A204.1 (cell line): ENCODE measurements around the gene PAXX.

Experiments used
- FAIRE-seq: peaks from 2 replicates; lab custom pipeline; 2012; peaks lifted over from hg19 to GRCh38; lab: Jason Lieb, UNC

The PAXX gene

GRCh38 chr9:136953771-136954269, 38.4 kb upstream of the PAXX start:
- no peak for FAIRE-seq

GRCh38 chr9:136954270-136955083, 37.7 kb upstream of the PAXX start:
- FAIRE-seq, result no peak

DNA sequence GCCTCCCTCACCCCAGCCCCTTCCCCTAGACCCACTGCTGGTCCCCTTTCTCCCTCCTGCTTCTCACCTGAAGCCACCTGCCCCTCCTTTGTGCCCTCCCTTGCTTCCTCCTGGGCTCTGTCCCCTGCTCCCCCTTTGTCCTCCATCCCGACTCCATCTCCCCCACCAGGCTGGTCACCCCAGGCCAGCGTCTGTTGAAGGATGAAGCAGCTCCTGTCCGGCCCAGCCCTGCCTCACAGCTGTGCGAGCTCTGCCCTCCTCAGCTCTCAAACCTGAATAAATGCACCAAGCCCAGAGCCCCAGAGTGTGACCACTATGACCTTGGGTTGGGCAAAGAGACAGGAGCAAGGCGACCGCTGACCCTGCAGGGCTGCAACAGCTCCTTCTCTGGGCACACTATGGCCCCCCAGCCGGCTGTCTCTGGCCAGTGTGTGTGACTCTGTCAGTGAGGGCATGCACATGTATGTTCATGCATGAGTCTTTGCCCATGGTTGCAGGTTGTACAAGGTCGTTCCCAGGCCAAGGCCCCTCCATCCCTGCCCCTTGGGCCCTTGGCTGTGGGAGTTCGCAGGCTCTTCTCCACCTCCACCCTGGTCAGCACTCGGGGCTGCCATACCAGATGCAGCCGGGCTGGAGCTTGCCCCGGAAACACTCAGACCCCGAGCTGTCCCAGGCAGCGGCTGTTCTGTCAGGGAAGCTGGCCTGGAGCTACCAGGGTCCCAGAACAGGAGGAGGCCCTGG, 36.9 kb upstream of the PAXX start:
- FAIRE-seq, result no peak

GRCh38 chr9:136955943-136956335, 36.3 kb upstream of the PAXX start:
- FAIRE-seq, result no peak

- no peak for FAIRE-seq
Measured at GRCh38 chr9:136956604-136957003, 35.6 kb upstream of the PAXX start.

DNA sequence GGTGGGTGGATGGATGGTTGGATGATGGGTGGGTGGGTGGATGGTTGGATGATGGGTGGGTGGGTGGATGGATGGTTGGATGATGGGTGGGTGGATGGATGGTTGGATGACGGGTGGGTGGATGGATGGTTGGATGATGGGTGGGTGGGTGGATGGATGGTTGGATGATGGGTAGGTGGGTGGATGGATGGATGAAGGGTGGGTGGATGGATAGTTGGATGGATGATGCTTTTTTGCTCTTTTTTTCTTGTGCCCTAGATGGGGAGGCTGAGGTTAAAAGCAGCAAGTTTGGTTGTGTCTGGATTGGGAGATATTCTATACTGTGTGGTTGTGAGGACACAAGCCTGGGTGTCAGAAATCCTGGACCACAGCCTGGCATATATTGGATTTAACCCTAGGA, 34.8 kb upstream of the PAXX start:
- no peak for FAIRE-seq

- no peak for FAIRE-seq
Measured at GRCh38 chr9:136957901-136958300, 34.3 kb upstream of the PAXX start.

GRCh38 chr9:136958473-136958872, 33.7 kb upstream of the PAXX start:
- FAIRE-seq, result no peak

GRCh38 chr9:136958898-136959850, 33.0 kb upstream of the PAXX start:
- no peak for FAIRE-seq

- FAIRE-seq, result no peak
Measured at GRCh38 chr9:136960212-136960937, 31.8 kb upstream of the PAXX start.

- FAIRE-seq, result no peak
Measured at GRCh38 chr9:136960938-136961275, 31.3 kb upstream of the PAXX start.

DNA sequence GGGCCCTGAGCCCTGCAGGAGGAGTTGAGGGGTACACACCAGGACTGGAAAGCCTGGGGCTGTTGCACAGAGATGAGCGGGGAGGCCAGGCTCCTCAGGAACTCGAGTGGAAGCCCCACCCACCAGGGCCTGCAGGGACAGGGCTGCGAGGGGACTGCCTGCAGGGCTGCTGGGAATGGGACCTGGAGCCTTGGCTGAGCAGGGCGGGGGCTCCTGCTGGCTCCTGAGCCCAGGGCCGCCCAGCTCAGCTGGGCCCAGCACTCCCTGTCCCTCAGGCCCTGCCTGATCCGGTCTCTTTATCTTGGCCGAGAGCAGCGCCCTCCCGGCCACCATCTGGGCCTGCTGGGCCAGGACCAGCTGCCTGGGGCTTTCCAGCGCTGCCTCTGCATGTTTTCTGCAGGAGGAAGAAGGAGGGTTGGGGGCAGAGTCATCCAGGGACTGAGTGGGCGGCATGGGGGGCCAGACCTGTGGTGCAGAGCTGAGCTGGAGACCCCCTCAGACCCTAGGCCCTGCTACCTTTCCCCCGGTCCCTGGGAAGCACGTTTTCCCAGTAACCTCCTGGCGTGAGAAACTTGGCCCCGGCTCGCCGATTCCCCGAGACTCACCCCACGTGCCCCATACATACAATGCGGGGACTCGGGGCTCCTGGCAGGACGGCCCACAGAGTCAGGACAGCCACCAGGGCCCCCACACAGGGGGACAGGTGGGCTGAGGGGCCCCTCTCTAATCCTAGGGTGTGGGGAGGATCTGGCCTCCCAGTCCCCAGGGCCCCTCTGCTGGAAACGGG, 30.8 kb upstream of the PAXX start:
- FAIRE-seq, result no peak

GRCh38 chr9:136962163-136962562, 30.1 kb upstream of the PAXX start:
- FAIRE-seq, result no peak

GRCh38 chr9:136962701-136963248, 29.4 kb upstream of the PAXX start:
- no peak for FAIRE-seq

DNA sequence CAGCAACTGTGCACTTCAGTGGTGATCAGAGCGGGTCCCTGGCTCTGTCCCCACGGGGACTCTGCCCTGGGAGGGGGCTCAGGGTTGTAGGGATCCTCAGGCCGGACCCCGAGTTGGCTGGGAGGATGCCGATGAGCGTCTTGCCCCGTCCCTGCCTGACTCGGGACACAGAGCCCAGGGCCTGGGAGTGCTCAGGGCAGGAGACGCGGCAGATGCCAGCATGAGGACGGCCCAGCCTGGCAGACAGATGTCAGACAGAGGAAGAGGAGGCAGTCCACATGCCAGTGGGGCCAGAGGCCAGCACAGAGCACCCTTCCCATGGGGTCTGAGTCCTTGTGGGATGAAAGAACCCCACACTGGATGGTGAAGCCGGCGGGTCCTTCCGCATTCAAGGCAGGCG, 28.9 kb upstream of the PAXX start:
- FAIRE-seq, result no peak

DNA sequence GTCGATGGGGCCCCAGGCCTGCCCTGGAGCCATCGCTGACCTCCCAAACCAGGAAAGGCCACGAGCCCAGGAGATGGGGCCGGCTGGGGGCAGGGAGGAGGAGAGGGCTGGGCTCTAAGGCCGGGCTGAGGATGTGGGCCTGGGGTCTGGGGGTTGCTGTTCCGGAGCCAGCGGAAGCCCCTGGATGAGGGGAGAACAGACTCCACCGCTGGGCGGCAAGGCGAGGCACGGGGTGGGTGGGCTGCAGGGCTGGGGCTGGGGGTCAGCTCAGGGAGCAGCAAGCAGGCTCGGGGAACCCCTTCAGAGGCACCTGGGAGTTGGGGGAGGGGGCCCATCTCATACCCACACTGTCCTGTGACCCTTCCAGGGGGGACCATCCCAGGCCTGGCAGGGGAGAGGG, 28.5 kb upstream of the PAXX start:
- FAIRE-seq, result no peak

GRCh38 chr9:136964171-136964689, 28.0 kb upstream of the PAXX start:
- FAIRE-seq, result no peak

- FAIRE-seq, result no peak
Measured at GRCh38 chr9:136964833-136965422, 27.3 kb upstream of the PAXX start.

GRCh38 chr9:136965771-136966484, 26.3 kb upstream of the PAXX start:
- FAIRE-seq, result no peak
